ENCODE measurements around the gene RIPPLY2.
"Not testable (repeated sequence)": the region's sequence is repeated elsewhere in the genome, so short reads cannot be mapped to it uniquely, and the experiment has no call there.

RIPPLY2 gene

GRCh38 chr6:83872386-83873118 is 19.4 kb downstream of the RIPPLY2 start:
- no peak for TF ChIP-seq ZNF274 (IDR thresholded peaks at IDR 0.05; ENCODE audit: low read depth, low read length)
- H3K4me3 ChIP-seq (ENCODE audit: low read length): no peak overlapping the region

GRCh38 chr6:83873869-83874268 is 20.7 kb downstream of the RIPPLY2 start:
- H3K4me3 ChIP-seq (ENCODE audit: low read length): no peak overlapping the region
- TF ChIP-seq ZNF274 (IDR thresholded peaks at IDR 0.05; ENCODE audit: low read depth, low read length): no peak

GRCh38 chr6:83875843-83876242 is 22.7 kb downstream of the RIPPLY2 start:
- TF ChIP-seq ZNF274 (IDR thresholded peaks at IDR 0.05; ENCODE audit: low read depth, low read length): no peak
- no peak overlapping the region for H3K4me3 ChIP-seq (ENCODE audit: low read length)

GRCh38 chr6:83878902-83879644 is 25.9 kb downstream of the RIPPLY2 start:
- no peak overlapping the region for H3K4me3 ChIP-seq (ENCODE audit: low read length)
- TF ChIP-seq ZNF274 (IDR thresholded peaks at IDR 0.05; ENCODE audit: low read depth, low read length): no peak

DNA sequence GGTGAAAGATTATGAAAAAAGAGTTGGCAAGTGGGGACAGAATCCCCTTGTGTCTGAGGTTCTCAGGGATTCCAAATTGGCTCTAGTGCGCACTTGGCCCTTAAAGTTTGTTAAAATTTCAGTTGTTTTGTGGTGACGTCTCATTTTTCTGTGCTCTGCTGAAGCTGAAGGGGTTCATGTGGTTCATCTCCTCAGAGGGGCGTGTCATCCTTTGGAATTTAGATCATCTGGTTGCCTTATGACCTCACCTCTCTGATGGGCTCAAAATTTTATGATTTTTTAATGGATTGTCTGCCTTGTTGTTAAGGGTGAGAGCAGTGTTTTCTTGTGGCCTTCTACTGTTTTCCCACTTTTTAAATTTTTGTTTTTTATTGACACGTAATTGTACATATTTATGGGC is 26.6 kb downstream of the RIPPLY2 start:
- H3K4me3 ChIP-seq (ENCODE audit: low read length): no peak overlapping the region
- no peak for TF ChIP-seq ZNF274 (IDR thresholded peaks at IDR 0.05; ENCODE audit: low read depth, low read length)

DNA sequence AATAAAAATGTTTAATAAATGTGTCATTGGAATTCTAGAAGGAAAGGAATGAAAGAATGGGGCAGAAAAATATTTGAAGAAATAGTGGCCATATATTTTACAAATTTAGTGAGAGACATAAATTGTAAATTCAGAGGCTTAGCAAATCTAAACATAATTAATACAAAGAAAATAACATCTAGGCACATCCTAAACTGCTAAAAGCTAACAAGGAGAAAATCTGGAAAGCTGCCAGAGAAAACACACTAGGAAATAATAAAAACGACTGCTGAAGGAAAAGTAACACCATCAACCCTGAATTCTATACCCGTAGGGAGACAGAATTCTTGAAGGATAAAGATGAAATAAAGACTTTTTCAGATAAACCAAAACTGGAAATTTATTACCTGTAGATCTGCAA is 30.1 kb downstream of the RIPPLY2 start:
- no peak overlapping the region for H3K4me3 ChIP-seq (ENCODE audit: low read length)
- no peak for TF ChIP-seq ZNF274 (IDR thresholded peaks at IDR 0.05; ENCODE audit: low read depth, low read length)

DNA sequence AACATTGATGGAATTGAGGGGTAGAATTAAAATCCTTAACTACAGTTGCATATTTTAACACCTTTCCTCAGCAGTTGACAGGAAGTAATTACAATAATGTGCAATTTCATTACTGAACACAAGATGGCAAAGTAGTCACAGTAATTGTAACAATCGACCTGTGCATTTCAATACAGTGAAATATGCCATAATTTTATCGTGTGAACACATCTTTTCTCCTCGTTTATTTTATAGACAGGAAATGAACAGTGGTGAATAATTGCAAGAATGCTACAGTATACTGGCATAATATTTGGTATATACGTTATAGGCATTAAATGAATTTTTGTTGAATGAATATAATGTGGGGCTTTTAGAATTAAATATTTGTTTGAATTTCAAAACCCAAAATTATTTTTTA is 31.4 kb downstream of the RIPPLY2 start:
- TF ChIP-seq ZNF274 (IDR thresholded peaks at IDR 0.05; ENCODE audit: low read depth, low read length): no peak

DNA sequence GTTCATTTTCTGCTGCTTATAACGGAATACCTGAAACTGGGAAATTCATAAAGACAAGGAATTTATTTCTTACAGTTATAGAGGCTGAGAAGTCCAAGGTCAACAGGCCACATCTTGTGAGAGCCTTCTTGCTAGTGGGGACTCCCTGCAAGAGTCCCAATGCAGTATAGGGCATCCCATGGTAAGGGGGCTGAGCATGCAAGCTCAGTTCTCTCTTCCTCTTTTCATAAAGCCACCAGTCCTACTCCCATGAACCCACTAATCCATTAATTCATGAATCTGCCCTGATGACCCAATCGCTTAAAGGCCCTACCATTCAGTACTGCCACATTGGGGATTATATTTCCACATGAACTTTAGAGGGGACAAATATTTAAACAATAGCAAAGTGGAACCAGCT is 32.8 kb downstream of the RIPPLY2 start:
- no peak overlapping the region for H3K4me3 ChIP-seq (ENCODE audit: low read length)
- TF ChIP-seq ZNF274 (IDR thresholded peaks at IDR 0.05; ENCODE audit: low read depth, low read length): no peak

More for the DNA sequence above, 31.4 kb downstream of the RIPPLY2 start:
- no peak overlapping the region for H3K4me3 ChIP-seq (ENCODE audit: low read length)

DNA sequence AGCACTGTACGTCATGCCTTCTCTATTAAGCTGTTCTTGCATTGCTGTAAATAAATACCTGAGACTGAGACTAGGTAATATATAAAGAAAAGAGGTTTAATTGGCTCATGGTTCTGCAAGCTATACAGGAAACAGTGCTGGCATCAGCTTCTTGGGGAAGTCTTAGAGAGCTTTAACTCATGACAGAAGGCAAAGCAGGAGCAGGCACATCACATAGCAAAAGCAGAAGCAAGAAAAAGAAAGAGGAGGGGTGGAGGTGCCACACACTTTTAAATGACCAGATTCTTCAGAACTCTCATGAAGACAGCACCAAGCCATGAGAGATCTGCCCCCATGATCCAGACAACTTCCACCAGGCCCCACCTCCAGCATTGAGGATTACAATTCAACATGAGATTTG is 36.5 kb downstream of the RIPPLY2 start:
- H3K4me3 ChIP-seq (ENCODE audit: low read length): no peak overlapping the region
- TF ChIP-seq ZNF274 (IDR thresholded peaks at IDR 0.05; ENCODE audit: low read depth, low read length): no peak

GRCh38 chr6:83890520-83890919 is 37.4 kb downstream of the RIPPLY2 start:
- no peak for TF ChIP-seq ZNF274 (IDR thresholded peaks at IDR 0.05; ENCODE audit: low read depth, low read length)
- no peak overlapping the region for H3K4me3 ChIP-seq (ENCODE audit: low read length)

DNA sequence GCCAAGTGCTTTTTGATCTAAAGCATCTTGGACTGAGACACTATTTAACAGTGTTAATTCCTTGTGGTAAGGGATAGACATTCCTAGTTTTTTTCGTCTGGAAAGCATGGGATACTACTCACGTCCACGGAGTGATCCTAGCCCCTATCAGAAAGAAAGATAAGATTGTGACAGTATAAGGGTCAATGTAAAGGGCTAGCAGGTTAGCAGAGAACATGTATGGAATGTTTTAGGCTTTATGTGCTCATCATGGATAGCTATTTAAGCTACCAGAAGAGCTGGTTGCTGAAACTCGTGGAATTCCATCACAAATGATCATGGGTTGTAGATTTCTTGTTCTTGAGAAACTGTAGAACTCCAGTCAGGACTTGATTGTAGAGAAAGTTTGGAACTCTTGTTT is 38.4 kb downstream of the RIPPLY2 start:
- H3K4me3 ChIP-seq (ENCODE audit: low read length): no peak overlapping the region

DNA sequence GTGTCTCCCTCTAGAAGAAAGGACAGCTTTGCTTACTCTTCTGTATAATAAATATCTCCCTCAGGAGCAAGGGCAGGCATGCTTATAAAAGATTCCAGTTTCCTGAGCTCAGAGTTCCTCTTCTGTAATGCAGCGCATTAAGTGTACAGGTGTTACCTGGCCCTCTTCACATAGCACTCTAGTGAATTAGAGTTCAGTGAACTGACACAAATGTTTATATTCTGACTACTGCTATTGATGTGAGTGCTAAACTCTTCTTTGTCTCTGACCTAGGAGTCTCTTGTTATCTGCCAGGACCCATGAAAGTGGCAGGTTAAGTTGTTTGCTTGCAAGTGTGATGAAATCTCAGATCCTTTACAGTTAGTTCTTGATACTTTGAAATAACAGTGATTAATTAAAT is 39.9 kb downstream of the RIPPLY2 start:
- no peak for TF ChIP-seq ZNF274 (IDR thresholded peaks at IDR 0.05; ENCODE audit: low read depth, low read length)
- H3K4me3 ChIP-seq (ENCODE audit: low read length): no peak overlapping the region

More for the DNA sequence above, 38.4 kb downstream of the RIPPLY2 start:
- TF ChIP-seq ZNF274 (IDR thresholded peaks at IDR 0.05; ENCODE audit: low read depth, low read length): no peak

DNA sequence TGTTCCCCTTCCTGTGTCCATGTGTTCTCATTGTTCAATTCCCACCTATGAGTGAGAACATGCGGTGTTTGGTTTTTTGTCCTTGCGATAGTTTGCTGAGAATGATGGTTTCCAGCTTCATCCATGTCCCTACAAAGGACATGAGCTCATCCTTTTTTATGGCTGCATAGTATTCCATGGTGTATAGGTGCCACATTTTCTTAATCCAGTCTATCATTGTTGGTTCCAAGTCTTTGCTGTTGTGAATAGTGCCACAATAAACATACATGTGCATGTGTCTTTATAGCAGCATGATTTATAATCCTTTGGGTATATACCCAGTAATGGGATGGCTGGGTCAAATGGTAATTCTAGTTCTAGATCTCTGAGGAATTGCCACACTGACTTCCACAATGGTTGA is 43.9 kb downstream of the RIPPLY2 start:
- not testable (repeated sequence) for H3K4me3 ChIP-seq (ENCODE audit: low read length)

- no peak overlapping the region for H3K4me3 ChIP-seq (ENCODE audit: low read length)
- TF ChIP-seq ZNF274 (IDR thresholded peaks at IDR 0.05; ENCODE audit: low read depth, low read length): no peak
These were observed 48.5 kb downstream of the RIPPLY2 start for GRCh38 chr6:83901624-83902023.

DNA sequence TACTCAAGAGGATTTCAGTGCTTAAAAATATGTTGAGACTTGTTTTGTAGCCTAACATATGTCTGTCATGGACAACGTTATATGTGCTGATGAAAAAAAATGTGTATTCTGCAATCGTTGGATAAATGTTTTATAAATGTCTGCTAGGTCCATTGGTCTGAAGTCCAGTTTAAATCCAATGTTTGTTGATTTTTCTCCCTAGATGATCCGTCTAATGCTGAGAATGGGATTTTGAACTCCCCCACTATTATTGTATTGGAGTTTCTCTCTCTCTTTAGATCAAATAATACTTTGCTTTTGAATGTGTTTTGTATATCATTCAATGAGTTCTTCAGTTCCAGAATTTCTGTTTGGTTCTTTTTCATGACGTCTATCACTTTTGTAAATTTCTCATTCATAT is 51.2 kb downstream of the RIPPLY2 start:
- no peak overlapping the region for H3K4me3 ChIP-seq (ENCODE audit: low read length)
- TF ChIP-seq ZNF274 (IDR thresholded peaks at IDR 0.05; ENCODE audit: low read depth, low read length): no peak

Data from GM08714 (cell line).